ENCODE measurements around the gene PRR5L.

DNA sequence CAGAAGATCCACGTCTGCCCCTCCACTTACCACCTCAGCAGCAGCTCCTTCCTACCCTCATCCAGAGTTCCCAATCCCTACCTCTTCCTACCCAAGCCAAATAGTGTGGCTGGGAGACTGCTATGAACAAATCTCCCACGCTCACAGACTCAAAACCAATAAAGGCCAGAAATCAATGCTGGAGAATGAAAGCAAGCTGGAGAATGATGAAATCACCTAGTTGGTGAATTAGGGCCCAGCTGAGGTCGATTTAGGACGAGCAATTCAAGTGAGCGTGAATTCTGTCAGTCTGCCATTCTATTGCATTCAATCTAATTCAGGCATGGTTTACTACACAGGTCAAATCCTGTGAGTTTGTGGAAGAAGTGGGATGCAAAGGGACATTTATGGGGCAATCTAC, 29.3 kb upstream of the PRR5L start:
- TF ChIP-seq, protein P1, sequence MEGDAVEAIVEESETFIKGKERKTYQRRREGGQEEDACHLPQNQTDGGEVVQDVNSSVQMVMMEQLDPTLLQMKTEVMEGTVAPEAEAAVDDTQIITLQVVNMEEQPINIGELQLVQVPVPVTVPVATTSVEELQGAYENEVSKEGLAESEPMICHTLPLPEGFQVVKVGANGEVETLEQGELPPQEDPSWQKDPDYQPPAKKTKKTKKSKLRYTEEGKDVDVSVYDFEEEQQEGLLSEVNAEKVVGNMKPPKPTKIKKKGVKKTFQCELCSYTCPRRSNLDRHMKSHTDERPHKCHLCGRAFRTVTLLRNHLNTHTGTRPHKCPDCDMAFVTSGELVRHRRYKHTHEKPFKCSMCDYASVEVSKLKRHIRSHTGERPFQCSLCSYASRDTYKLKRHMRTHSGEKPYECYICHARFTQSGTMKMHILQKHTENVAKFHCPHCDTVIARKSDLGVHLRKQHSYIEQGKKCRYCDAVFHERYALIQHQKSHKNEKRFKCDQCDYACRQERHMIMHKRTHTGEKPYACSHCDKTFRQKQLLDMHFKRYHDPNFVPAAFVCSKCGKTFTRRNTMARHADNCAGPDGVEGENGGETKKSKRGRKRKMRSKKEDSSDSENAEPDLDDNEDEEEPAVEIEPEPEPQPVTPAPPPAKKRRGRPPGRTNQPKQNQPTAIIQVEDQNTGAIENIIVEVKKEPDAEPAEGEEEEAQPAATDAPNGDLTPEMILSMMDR (IDR thresholded peaks at IDR 0.05; ENCODE audit: poor library complexity), result no peak
- TF ChIP-seq EZH2 (IDR thresholded peaks at IDR 0.05; ENCODE audit: borderline replicate concordance), result no peak
